Adrenal gland (tissue), 12 donors: ENCODE measurements around the gene EEF1AKMT2. TPM values are rescaled to one million over a fixed set of nuclear protein-coding genes. Genes with fewer than 3 reads are reported as not detected.

Experiments
- DNase-seq, 7 donors: peaks; one replicate each; pipeline ENCODE4 v3.0.0-alpha.2; 2019 to 2020
- H3K27ac ChIP-seq, 5 donors: fragments of 200-600 bp; sonication (generic) in 4 of 5; 1 replicate in 3 of 5; 2 replicates in 2 of 5; pipeline versions ENCODE4 v1.5.1 to v1.8.0; 2016 to 2020; ENCODE audit warnings: mild to moderate bottlenecking in 1 of 5
- H3K27me3 ChIP-seq: fragments of 200-600 bp; 2 replicates; pipeline ENCODE4 v1.8.0; 2021
- H3K36me3 ChIP-seq, 2 donors: fragments of 200-600 bp; replicated peaks in 1 of 2; 1 replicate in 1 of 2; 2 replicates in 1 of 2; pipeline versions ENCODE4 v1.5.1 to v1.8.0; 2018 to 2022
- H3K4me1 ChIP-seq, 2 donors: fragments of 200-600 bp; replicated peaks in 1 of 2; 1 replicate in 1 of 2; 2 replicates in 1 of 2; pipeline versions ENCODE4 v1.5.1 to v1.8.0; 2018 to 2021
- H3K4me3 ChIP-seq, 4 donors: fragments of 200-600 bp; sonication (generic) in 3 of 4; one replicate each; pipeline ENCODE4 v1.5.1; 2016 to 2018
- H3K9me3 ChIP-seq, 3 donors: fragments of 200-600 bp; sonication (generic) in 1 of 3; replicated peaks in 1 of 3; 1 replicate in 2 of 3; 2 replicates in 1 of 3; pipeline versions ENCODE4 v1.5.1 to v1.8.0; 2016 to 2021
- CTCF ChIP-seq, 6 experiments: fragments of 450-650 bp in 4 of 6; fragments of 200-600 bp in 2 of 6; sonication (generic) in 1 of 6; IDR thresholded peaks; 1 replicate in 5 of 6; 2 replicates in 1 of 6; pipeline versions ENCODE4 v1.5.1 to v1.8.0; 2016 to 2021; ENCODE audit warnings: antibody characterized with exemption in 6 of 6, mild to moderate bottlenecking in 2 of 6, moderate library complexity in 1 of 6
- POLR2A ChIP-seq, 2 donors: fragments of 450-650 bp; IDR thresholded peaks; one replicate each; pipeline ENCODE4 v1.6.1; 2017; ENCODE audit warnings: antibody characterized with exemption in 2 of 2, mild to moderate bottlenecking in 2 of 2, moderate library complexity in 1 of 2
- WGBS, 4 donors: extraction: QIAGEN DNeasy Blood & Tissue Kit in 2 of 4; methylation state at CpG; one replicate each; pipeline versions ENCODE4 v1.1.5 to v1.1.7; 2013 to 2017; 5-methylcytosine and 5-hydroxymethylcytosine counted together
- intact Hi-C, 2 donors: fragments of 100-400 bp; cut with DNase I; formaldehyde crosslinking; loops; one replicate each; pipeline versions ENCODE4 v1.14.1 to v1.15.0; 2022 to 2023
- polyA plus RNA-seq, 3 donors: library from polyadenylated mRNA; stranded (reverse); fragments of 200-250 nt in 2 of 3; fragments of 350-450 nt in 1 of 3; fragmentation: Illumina TruSeq in 1 of 3; extraction: RNeasy Lipid Tissue Mini Kit (QIAGEN cat#74804) in 1 of 3; gene quantifications; one replicate each; pipeline ENCODE4 v1.2.3, GENCODE V29; 2013 to 2014
- total RNA-seq, 9 donors: library from RNA; depleted of rRNA in 4 of 9; stranded (reverse); fragments of >200 nt in 4 of 9; fragments of 120-200 nt in 1 of 9; fragmentation: NEBNext Ultra II Directional in 1 of 9; extraction: Animal tissue kit (Norgen Biotek cat#: 25700) in 1 of 9; gene quantifications; one replicate each; pipeline versions ENCODE4 v1.1.0 to v1.2.4, GENCODE V29; 2013 to 2023
- donor health status: healthy with polysubstance abuse.
- donor health status: Bipolar disorder and iron deficiency.
- donor health status: DM: yes; HTN: yes; CAD: no.
- donor health status: DM: no; HTN: no; CAD: no.
- donor health status: DM: no; HTN: no; CAD: no.
- donor health status: DM: yes; HTN: yes; CAD: no.

EEF1AKMT2 gene
- total and polyA plus RNA-seq, 12 donors, result 2.7 to 24.5 (median 17.1) TPM

- H3K27me3 ChIP-seq, result no peaks in the 10 kb centered on the region
- DNase-seq, result no peak
- no peak for TF ChIP-seq CTCF (IDR thresholded peaks at IDR 0.05)
- H3K4me3 ChIP-seq, result no peak overlapping the region
- intact Hi-C loops, result no loop called here
- H3K36me3 ChIP-seq, result peaks cover 0 to 9% of the 10 kb centered on the region in 2 donors
- WGBS, 4 donors, result 59 to 64% (median 61%) methylated on average over 5 of the region's 5 CpGs
- H3K9me3 ChIP-seq, result no peaks in the 10 kb centered on the region
- H3K27ac ChIP-seq, result peak overlapping the region in 1 of 5 donors; percentile 32
- H3K4me1 ChIP-seq, result peaks cover 8 to 29% of the 10 kb centered on the region in 2 donors
These were observed 35.4 kb downstream of the EEF1AKMT2 start for GRCh38 chr10:124756156-124756903.

GRCh38 chr10:124755581-124755980, 36.1 kb downstream of the EEF1AKMT2 start:
- intact Hi-C loops, result no loop called here
- 68 to 75% (median 72%) methylated on average over 2 of the region's 2 CpGs for WGBS, 4 donors
- TF ChIP-seq CTCF (IDR thresholded peaks at IDR 0.05) (no peak), POLR2A (IDR thresholded peaks at IDR 0.05) (no peak)

GRCh38 chr10:124754227-124754626, 37.5 kb downstream of the EEF1AKMT2 start:
- Histone ChIP-seq H3K36me3 (peaks cover 0 to under 1% of the 10 kb centered on the region in 2 donors), H3K9me3 (no peaks in the 10 kb centered on the region), H3K4me1 (peaks cover 8 to 29% of the 10 kb centered on the region in 2 donors), H3K27ac (no peak overlapping the region), H3K4me3 (no peak overlapping the region), H3K27me3 (no peaks in the 10 kb centered on the region)
- intact Hi-C loops, result no loop called here
- no peak for DNase-seq
- no peak for TF ChIP-seq POLR2A (IDR thresholded peaks at IDR 0.05)
- TF ChIP-seq CTCF (IDR thresholded peaks at IDR 0.05), result no peak
- WGBS, 4 donors, result 93 to 99% (median 97%) methylated on average over 5 of the region's 5 CpGs

More at GRCh38 chr10:124755581-124755980, 36.1 kb downstream of the EEF1AKMT2 start:
- peaks cover 8 to 29% of the 10 kb centered on the region in 2 donors for H3K4me1 ChIP-seq
- no peak overlapping the region for H3K27ac ChIP-seq
- H3K9me3 ChIP-seq, result no peaks in the 10 kb centered on the region
- no peak for DNase-seq
- peaks cover 0 to 9% of the 10 kb centered on the region in 2 donors for H3K36me3 ChIP-seq
- no peak overlapping the region for H3K4me3 ChIP-seq
- no peaks in the 10 kb centered on the region for H3K27me3 ChIP-seq

GRCh38 chr10:124748953-124749645, 42.6 kb downstream of the EEF1AKMT2 start:
- no peak overlapping the region for H3K4me3 ChIP-seq
- TF ChIP-seq CTCF (IDR thresholded peaks at IDR 0.05) (no peak), POLR2A (IDR thresholded peaks at IDR 0.05) (no peak)
- H3K9me3 ChIP-seq, result no peaks in the 10 kb centered on the region
- no peak overlapping the region for H3K27ac ChIP-seq
- peaks cover 8 to 10% of the 10 kb centered on the region in 2 donors for H3K4me1 ChIP-seq
- DNase-seq, result no peak
- WGBS, 4 donors, result 77 to 79% (median 78%) methylated on average over 4 of the region's 4 CpGs
- intact Hi-C loops, result no loop called here
- H3K36me3 ChIP-seq, result no peaks in the 10 kb centered on the region
- no peaks in the 10 kb centered on the region for H3K27me3 ChIP-seq
